Activated effector memory CD4-positive, alpha-beta T cell treated with anti-CD3 and anti-CD28 coated beads, Interleukin-2, amount 50 U/mL, for 16 hours (primary cell): ENCODE results near the gene VPS13C.
A peak's percentile ranks its signal among the peaks of the same experiment; 100 is the strongest.

Experiments used
- DNase-seq: peaks from one replicate; pipeline ENCODE4 v3.0.0-alpha.2; 2020

Gene VPS13C, protein sequence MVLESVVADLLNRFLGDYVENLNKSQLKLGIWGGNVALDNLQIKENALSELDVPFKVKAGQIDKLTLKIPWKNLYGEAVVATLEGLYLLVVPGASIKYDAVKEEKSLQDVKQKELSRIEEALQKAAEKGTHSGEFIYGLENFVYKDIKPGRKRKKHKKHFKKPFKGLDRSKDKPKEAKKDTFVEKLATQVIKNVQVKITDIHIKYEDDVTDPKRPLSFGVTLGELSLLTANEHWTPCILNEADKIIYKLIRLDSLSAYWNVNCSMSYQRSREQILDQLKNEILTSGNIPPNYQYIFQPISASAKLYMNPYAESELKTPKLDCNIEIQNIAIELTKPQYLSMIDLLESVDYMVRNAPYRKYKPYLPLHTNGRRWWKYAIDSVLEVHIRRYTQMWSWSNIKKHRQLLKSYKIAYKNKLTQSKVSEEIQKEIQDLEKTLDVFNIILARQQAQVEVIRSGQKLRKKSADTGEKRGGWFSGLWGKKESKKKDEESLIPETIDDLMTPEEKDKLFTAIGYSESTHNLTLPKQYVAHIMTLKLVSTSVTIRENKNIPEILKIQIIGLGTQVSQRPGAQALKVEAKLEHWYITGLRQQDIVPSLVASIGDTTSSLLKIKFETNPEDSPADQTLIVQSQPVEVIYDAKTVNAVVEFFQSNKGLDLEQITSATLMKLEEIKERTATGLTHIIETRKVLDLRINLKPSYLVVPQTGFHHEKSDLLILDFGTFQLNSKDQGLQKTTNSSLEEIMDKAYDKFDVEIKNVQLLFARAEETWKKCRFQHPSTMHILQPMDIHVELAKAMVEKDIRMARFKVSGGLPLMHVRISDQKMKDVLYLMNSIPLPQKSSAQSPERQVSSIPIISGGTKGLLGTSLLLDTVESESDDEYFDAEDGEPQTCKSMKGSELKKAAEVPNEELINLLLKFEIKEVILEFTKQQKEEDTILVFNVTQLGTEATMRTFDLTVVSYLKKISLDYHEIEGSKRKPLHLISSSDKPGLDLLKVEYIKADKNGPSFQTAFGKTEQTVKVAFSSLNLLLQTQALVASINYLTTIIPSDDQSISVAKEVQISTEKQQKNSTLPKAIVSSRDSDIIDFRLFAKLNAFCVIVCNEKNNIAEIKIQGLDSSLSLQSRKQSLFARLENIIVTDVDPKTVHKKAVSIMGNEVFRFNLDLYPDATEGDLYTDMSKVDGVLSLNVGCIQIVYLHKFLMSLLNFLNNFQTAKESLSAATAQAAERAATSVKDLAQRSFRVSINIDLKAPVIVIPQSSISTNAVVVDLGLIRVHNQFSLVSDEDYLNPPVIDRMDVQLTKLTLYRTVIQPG (N-terminal part only)

DNA sequence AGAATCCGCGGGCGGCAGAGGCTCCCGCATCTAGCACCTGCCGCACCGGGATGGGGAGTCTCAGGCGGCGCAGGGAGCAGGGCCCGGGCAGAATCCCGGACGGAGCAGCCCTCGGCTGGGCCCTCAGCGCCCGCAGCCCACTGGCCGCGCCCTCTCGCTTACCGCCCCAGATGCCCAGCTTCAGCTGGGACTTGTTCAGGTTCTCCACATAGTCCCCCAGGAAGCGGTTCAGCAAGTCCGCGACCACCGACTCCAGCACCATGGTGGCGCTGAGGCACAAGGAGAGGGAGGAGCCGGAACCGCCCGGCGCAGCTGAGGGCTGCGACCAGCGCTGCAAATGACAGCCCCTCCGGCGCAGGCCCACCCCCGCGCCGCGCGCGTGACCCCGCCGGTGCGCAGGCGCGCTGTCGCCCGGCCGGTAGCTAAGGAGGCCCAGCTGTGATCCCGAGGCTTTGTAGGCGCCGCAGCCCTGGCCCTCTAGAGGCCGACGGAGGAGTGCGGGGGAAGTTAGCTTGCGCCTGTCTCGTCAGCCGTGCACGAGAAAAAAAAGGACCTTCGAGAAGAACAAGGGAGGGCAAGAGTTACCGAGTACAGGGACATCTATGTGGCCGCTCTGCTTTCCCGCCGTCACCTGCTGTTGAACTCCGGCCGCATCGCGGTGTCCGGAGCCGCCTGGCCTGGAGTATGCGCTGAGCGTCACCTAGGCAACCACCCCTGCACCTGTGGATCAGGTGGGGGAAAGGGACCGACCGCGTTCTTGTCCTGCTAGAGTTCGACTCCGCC is at the start of gene VPS13C:
Gene VPS13C, minus strand, starts transcription at position 335 of the 783 bp plus-strand sequence. Its CDS starts 73 bp downstream, at position 262.
- peak; percentile 97 for DNase-seq

DNA sequence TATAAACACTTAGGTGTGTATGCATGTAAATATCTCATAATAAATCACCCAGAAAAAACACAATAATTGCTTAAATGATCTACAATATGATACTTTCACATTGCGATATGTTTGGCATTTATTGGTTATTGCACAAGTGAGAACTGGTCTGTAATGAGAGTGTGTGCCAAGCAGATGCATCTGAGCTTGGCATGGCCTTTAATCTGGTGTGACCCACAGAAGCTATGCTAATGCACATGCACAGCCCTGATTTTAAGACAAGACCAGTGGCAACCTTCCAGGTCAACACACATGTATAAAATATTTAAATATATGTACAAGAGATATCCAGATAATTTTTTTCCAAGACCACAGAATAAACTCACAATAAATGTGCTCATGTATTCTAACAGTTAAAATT is 49.2 kb upstream of the VPS13C start:
- DNase-seq = no peak

DNA sequence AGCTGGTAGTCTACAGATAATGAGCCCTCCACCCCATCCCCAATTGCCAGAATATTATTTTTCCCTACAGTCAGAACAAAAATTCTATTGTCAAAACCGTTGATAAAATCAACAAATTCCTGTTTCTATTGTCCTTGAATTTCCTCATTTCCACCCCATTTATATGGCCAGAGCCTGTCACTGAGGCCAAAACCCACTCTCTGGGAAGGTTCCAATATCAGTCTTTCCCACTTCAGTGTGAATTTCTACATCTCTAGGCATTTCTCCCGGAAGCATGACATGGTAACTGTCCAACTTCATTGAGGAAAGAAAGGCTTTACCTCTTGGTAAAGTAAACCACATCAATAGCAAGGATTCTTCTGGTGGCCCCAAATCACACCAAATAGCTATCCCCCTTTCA is 48.2 kb upstream of the VPS13C start:
- DNase-seq = no peak

- no peak for DNase-seq
These were observed 47.4 kb upstream of the VPS13C start for GRCh38 chr15:62107571-62108121.

DNA sequence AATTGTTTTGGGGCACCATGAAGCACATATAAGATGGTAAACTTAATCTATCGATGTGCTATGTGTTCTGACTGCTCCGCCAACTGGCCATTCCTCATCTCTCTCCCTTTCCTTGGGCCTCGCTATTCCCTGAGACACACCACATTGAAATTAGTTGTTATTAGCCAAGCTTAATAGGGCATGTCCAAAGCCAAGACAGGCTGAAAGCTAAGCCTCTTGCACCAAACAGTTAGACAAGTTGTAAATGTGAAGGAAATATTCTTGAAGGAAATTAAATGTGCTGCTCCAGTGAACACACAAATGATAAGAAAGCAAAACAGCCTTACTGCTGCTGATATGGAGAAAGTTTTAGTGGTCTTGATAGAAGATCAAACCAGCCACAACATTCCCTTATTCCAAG is 45.8 kb upstream of the VPS13C start:
- no peak for DNase-seq

- no peak for DNase-seq
These were observed 45.0 kb upstream of the VPS13C start for GRCh38 chr15:62105266-62105665.

- DNase-seq = no peak
These were observed 44.6 kb upstream of the VPS13C start for GRCh38 chr15:62104846-62105245.

GRCh38 chr15:62104401-62104800 is 44.2 kb upstream of the VPS13C start:
- no peak for DNase-seq

DNA sequence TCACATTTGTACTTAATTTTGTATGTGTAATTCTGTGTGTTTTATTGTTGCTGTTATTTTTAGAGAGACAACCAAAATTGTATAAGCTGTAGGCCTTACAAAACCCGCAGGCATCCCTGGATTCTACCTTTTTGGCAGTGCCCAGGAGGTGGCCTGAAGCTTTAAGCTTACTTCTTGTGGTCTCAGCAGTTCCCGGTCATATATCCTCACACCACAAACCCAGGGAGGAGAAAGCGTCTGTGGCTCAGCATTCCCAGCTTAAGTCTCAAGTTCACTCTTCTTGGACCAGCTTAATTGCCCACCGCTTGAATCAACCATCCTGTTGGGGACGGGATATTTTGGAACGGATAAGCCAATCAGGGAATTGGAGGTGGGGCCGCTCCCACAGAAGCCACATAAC is 43.2 kb upstream of the VPS13C start:
- DNase-seq = no peak

DNA sequence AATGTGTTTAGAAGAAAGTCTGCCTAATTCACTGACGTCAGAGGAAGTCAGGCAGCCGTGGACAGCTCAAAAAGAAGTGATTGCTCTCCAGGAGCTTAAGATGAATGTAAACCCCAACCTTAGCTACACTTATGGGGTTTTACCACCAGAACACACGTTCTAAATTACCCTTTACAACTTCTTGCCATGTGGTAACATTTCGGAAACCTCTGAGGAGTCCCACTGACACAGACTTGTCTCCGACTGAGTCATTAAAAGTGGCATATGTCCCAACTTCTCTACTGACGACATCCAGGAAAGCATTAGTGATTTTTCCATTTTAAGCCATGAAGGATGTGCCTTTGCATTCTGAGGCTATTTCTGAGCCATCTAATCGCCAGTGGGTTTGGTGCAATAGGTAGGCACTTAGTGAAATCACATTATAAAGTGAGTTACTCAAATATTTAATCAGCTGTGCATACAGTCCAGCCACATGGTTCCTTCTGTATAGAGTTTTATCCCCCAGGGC is 38.9 kb upstream of the VPS13C start:
- no peak for DNase-seq

DNA sequence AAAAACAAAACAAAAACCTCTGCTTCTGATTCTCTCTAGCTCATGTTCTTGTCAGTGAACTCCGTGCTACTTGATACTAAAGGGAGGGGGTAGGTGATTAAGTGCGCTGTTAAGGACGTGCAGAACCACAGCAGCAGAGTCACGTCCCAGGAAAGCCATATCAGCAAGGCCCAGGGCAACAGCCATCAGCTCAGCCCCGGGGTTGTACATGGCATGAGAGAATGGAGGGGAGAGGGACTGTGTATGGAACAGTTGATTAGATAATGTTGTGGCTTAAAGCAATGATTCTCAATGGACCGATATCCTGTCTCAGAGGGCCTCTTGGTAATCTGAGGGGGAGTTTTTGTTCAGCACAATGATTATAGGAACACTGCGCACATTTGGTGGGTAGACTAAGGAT is 34.1 kb upstream of the VPS13C start:
- DNase-seq = no peak

DNA sequence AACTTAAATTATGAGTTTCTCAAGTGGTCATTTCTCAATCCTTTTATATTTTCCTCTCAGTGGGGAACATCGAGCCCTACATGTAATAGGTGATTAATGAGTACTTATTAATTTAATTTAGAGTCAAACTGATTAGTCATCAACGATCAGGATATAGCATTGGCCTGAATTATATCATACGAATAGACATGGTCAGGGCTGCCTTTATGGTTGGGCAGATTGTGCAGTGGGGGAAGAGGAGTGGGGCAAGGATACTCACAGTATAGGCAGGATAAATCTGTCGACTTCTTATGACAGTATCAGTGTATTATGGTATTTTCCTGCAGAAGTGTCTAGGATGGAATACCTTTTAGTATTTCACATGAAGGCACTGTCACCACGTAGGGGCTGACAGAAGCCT is 33.6 kb upstream of the VPS13C start:
- DNase-seq = no peak

DNA sequence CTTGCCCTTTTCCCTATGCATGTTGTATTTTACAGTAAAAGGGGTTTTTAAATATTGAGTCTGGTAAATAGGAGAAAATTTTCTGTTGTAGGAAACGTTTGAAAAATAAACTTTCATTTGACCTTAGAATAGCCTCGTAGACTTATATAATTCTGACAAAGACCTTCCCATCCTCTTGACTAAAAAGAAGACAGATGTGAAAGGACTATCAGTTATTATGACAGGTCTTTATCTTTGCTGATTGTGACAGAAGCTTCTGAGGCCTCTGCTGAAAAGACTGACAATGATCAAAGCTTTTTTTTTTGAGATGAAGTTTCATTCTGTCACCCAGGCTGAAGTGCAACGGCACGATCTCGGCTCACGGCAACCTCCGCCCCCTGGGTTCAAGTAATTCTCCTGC is 30.7 kb upstream of the VPS13C start:
- DNase-seq = no peak

GRCh38 chr15:62089616-62090015 is 29.4 kb upstream of the VPS13C start:
- DNase-seq = no peak

DNA sequence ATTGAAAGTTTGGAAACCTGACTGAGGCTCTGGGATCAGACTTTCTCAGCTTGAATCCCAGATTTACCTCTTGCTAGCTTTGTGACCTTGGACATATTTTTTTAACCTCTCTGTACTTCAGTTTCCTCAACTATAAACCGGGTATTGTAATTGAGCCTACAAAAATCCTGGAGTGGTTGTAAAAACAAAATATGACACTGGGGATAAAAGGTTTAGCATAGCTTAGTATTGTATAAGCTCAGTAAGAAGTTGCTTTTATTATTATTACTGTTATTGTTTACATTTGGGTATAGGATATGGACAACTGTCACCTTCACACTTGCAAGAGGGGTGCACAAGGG is 28.1 kb upstream of the VPS13C start:
- DNase-seq = no peak

DNA sequence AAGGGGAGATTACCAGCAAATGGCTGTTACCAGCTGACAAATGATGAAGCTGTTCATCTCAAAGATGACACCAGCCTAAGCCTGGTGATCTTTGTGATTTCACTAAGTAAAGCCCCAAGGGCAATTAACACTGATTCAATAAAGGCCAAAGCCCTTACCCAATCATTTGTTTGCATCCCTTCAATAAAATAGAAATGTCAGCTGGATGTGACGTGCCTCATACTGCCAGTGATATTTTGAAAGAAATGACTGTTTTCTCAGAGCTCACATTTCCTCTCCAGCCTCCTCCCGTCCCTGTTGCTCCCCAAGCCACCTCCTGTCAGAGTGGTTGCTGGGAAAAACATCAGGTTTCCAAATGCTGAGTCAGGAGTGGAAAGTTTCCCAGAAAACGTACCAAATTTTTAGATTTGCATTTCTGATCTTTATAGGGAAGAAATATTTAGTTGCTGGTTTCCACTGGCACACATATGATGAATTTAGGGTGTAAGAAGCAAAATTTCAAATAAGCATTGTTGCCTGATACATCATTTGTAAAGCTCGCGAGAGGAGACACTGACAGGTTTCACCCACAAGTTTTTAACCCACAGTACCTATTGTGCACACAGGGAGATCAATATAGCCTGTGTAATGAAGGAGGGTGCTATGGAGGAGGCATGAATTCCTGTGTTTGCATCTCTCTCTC is 27.6 kb upstream of the VPS13C start:
- no peak for DNase-seq

DNA sequence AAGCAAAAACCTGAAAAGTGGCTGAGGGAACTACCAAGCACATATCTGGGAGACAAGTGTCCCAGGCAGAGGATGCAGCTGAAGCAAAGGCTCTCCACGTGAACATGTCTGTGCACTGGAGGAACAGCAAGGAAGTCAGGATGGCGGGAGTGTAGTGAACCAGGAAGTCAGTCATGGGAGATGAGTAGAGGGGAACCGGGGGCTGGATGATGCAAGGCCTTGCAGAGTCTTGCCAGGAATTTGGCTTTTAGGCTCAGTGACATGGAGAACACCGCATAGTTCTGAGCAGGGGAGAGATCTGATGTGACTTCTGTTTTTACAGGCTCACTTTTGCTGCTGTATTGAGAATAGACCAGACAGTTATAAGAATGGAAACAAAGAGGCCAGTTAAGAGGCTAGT is 25.5 kb upstream of the VPS13C start:
- no peak for DNase-seq

DNA sequence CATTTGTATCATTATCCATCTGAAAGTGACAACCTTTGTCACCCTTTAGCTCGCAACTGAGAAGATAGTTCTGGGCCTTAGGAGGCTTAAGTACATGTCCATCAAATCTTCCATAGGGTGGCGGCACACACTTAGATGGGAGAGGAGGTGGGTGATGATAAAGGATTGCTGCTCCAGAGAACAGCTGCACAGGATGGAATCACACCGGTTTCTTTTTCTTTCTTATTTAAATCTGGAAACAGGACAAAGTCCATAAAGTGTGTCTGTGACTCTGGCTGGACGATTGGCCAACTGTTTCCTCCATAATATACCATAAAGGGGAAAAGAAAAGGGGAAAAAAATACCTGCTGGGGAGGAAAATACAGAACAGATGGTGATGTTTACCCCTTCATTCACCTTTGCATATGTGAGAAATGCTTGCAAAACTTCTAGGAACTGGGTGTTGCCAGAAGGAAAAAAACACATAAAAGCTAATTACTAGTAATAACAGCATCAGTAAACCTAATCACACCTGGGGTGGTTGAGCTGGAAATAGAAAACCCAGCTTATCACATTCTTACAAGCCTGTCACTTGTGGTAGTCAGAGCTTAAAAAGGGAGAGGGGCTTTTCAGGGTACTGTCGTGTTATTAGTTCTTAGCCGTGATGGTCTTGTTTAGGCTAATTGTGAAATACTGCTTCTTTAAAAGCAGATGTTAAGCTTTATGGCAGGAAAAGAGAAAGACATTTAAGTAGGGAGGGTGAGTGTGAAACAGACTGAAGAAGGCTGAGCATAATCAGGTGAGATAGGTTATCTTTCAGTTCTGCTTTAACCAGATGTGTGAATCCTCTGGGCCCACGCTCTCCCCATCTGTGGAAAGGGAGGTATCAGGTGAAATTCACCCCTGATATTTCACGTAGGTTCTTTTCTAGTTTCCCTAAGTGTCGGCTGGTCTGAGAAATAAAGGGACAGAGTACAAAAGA is 23.2 kb upstream of the VPS13C start:
- DNase-seq = no peak

- no peak for DNase-seq
These were observed 19.3 kb upstream of the VPS13C start for GRCh38 chr15:62079594-62079993.
